Esophagus squamous epithelium (tissue), 5 donors: ENCODE results near the gene ZAP70. TPM values are rescaled to one million over a fixed set of nuclear protein-coding genes. Genes with fewer than 3 reads are reported as not detected.

Experiments used
- DNase-seq: peaks from one replicate; lab custom pipeline; 2025; lab: John Stamatoyannopoulos, UW
- H3K27ac ChIP-seq, 4 donors: fragments of 200-600 bp; sonication (generic); one replicate each; pipeline ENCODE4 v1.5.1; 2016 to 2019; ENCODE audit warnings: mild to moderate bottlenecking in 1 of 4
- H3K27me3 ChIP-seq, 4 donors: fragments of 200-600 bp; sonication (generic); 1 replicate in 3 of 4; 2 replicates in 1 of 4; pipeline versions ENCODE4 v1.5.1 to v1.6.0; 2017 to 2021; ENCODE audit warnings: antibody characterized with exemption in 1 of 4
- H3K36me3 ChIP-seq, 3 donors: fragments of 200-600 bp; sonication (generic); one replicate each; pipeline ENCODE4 v1.5.1; 2016 to 2019
- H3K4me1 ChIP-seq, 3 donors: fragments of 200-600 bp; sonication (generic); one replicate each; pipeline ENCODE4 v1.5.1; 2017 to 2019
- H3K4me3 ChIP-seq, 4 donors: fragments of 200-600 bp; sonication (generic); 1 replicate in 3 of 4; 2 replicates in 1 of 4; pipeline ENCODE4 v1.5.1; 2016 to 2019; ENCODE audit warnings: mild to moderate bottlenecking in 2 of 4, moderate library complexity in 1 of 4
- H3K9me3 ChIP-seq, 3 donors: fragments of 200-600 bp; sonication (generic); one replicate each; pipeline ENCODE4 v1.5.1; 2016 to 2019
- POLR2A ChIP-seq, 4 donors: fragments of 450-650 bp; IDR thresholded peaks; one replicate each; pipeline ENCODE4 v1.6.1; 2017; ENCODE audit warnings: antibody characterized with exemption in 4 of 4, mild to moderate bottlenecking in 4 of 4, moderate library complexity in 3 of 4
- WGBS, 2 donors: methylation state at CpG; one replicate each; pipeline ENCODE4 v1.1.5; 2018; 5-methylcytosine and 5-hydroxymethylcytosine counted together
- intact Hi-C: fragments of 100-400 bp; cut with DNase I; formaldehyde crosslinking; loops from one replicate; pipeline ENCODE4 v1.15.0; 2022
- total RNA-seq, 4 donors: library from RNA; depleted of rRNA; stranded (reverse); fragments of >200 nt; gene quantifications; one replicate each; pipeline ENCODE4 v1.1.0, GENCODE V29; 2016
- TF ChIP-seq, protein P1 (sequence below), 6 experiments: fragments of 450-650 bp in 4 of 6; fragments of 200-600 bp in 2 of 6; sonication (generic) in 2 of 6; IDR thresholded peaks; one replicate each; pipeline ENCODE4 v1.5.1; 2016 to 2019; ENCODE audit warnings: antibody characterized with exemption in 6 of 6, mild to moderate bottlenecking in 4 of 6, moderate library complexity in 4 of 6
- donor health status: DM: yes; HTN: yes; CAD: no.

Gene ZAP70
- total RNA-seq, 4 donors from 2014 or later = 2.2 to 7.8 (median 3.3) TPM

DNA sequence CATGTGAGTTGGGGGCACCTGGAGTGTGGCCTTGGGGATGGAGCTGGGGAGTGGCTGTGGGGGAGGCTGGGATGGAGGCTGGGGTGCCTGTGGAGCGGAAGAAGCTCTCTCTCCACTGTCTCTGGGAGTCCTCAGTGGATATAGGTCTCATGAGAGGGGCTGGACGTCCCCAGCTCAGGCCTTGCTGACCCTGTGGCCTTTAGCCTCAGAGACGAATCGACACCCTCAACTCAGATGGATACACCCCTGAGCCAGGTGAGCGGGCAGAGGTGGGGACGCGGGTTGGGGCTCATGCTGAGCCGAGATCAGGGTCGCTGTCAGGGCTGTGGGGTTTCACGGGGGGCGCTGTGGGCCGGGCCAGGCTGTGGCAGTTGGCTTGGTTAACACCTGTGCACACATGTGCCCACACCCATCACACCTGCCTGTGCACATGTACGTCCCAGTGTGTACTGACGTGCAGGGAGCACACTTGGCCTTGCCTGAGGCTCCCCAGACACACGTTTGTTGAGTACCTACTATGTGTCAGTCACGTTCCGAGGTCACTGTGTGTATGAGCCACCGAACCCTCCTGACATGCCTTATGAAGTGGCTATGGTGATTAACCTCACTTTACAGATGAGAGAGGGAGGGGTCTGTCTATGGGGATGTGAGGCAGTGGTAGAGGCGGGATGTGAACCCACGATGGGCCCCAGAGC is 20.1 kb downstream of the ZAP70 start:
- WGBS, 2 donors = 75 to 81% methylated on average over 4 to 15 of the region's 20 CpGs
- TF ChIP-seq, protein P1, sequence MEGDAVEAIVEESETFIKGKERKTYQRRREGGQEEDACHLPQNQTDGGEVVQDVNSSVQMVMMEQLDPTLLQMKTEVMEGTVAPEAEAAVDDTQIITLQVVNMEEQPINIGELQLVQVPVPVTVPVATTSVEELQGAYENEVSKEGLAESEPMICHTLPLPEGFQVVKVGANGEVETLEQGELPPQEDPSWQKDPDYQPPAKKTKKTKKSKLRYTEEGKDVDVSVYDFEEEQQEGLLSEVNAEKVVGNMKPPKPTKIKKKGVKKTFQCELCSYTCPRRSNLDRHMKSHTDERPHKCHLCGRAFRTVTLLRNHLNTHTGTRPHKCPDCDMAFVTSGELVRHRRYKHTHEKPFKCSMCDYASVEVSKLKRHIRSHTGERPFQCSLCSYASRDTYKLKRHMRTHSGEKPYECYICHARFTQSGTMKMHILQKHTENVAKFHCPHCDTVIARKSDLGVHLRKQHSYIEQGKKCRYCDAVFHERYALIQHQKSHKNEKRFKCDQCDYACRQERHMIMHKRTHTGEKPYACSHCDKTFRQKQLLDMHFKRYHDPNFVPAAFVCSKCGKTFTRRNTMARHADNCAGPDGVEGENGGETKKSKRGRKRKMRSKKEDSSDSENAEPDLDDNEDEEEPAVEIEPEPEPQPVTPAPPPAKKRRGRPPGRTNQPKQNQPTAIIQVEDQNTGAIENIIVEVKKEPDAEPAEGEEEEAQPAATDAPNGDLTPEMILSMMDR (IDR thresholded peaks at IDR 0.05) = no peak
- TF ChIP-seq POLR2A (IDR thresholded peaks at IDR 0.05) = no peak
- H3K9me3 ChIP-seq = peaks cover 0 to 10% (median 7%) of the 10 kb centered on the region in 3 donors
- DNase-seq = no peak
- H3K36me3 ChIP-seq = no peaks in the 10 kb centered on the region
- H3K4me3 ChIP-seq = no peak overlapping the region
- no peaks in the 10 kb centered on the region for H3K27me3 ChIP-seq
- no peak overlapping the region for H3K27ac ChIP-seq
- intact Hi-C loops = no loop called here
- peaks cover 0 to 5% (median 0%) of the 10 kb centered on the region in 3 donors for H3K4me1 ChIP-seq

DNA sequence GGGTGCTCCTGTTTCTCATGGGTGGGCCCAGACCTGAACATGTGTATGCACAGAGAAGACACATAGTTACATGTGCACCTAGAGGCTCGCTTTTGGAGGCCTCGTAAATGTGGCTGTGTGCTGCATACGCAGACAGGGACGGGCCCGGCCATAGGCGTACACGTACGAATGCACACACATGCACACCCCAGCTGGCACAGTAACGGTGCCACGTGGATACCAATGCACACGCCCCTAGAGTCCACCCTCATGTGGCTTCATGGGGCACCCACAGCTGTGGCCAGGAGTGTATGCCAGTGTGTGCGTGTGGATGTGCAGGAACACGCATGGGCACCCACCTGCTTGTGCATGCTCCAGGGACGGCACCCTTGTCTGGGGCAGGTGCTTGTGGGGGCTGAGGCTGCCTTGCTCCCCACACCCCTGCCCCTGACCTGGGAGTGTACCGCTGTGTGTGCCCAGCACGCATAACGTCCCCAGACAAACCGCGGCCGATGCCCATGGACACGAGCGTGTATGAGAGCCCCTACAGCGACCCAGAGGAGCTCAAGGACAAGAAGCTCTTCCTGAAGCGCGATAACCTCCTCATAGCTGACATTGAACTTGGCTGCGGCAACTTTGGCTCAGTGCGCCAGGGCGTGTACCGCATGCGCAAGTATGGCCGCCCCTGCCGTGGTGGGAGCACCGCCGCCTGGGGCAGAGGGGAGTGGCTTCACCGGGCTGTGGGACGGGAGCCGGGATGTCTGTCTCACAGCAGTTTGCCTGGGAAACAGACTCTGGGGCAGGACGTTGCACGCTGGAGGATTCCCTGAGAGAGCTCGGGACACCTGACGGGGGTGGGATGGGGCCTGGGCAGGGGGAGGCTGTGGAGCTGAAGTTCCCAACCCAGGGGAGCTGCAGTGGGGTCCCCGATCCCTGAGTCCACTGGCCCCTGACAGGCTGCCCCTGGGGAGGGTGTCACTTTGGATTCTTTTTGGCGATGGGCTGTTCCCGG is 21.0 kb downstream of the ZAP70 start:
- 79 to 88% methylated on average over 4 to 9 of the region's 44 CpGs for WGBS, 2 donors
- no peaks in the 10 kb centered on the region for H3K36me3 ChIP-seq
- H3K4me1 ChIP-seq = no peaks in the 10 kb centered on the region
- H3K27me3 ChIP-seq = no peaks in the 10 kb centered on the region
- no peak overlapping the region for H3K27ac ChIP-seq
- intact Hi-C loops = no loop called here
- peaks cover 0 to 10% (median 7%) of the 10 kb centered on the region in 3 donors for H3K9me3 ChIP-seq
- TF ChIP-seq POLR2A (IDR thresholded peaks at IDR 0.05) = no peak
- TF ChIP-seq, protein P1 (IDR thresholded peaks at IDR 0.05) = no peak
- DNase-seq = no peak
- no peak overlapping the region for H3K4me3 ChIP-seq

DNA sequence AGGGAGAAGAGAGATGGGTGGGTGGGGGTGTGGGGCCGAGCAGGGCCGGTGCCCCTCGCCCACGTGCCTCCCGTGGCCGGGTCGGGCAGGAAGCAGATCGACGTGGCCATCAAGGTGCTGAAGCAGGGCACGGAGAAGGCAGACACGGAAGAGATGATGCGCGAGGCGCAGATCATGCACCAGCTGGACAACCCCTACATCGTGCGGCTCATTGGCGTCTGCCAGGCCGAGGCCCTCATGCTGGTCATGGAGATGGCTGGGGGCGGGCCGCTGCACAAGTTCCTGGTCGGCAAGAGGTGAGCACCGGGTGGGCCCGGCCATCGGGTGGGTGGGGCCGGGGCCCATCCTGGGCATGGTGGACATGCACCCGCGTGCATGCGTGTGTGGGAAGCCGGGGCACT is 21.8 kb downstream of the ZAP70 start:
- peaks cover 0 to 6% (median 3%) of the 10 kb centered on the region in 3 donors for H3K9me3 ChIP-seq
- TF ChIP-seq, protein P1 (IDR thresholded peaks at IDR 0.05) = no peak
- no peak for TF ChIP-seq POLR2A (IDR thresholded peaks at IDR 0.05)
- WGBS, 2 donors = 92% methylated on average over 18 of the region's 29 CpGs; no CpG with 5 or more reads in 1 of the 2 donors
- H3K27me3 ChIP-seq = no peaks in the 10 kb centered on the region
- intact Hi-C loops = no loop called here
- DNase-seq = no peak
- H3K4me1 ChIP-seq = no peaks in the 10 kb centered on the region
- no peak overlapping the region for H3K4me3 ChIP-seq
- H3K27ac ChIP-seq = no peak overlapping the region
- H3K36me3 ChIP-seq = no peaks in the 10 kb centered on the region

DNA sequence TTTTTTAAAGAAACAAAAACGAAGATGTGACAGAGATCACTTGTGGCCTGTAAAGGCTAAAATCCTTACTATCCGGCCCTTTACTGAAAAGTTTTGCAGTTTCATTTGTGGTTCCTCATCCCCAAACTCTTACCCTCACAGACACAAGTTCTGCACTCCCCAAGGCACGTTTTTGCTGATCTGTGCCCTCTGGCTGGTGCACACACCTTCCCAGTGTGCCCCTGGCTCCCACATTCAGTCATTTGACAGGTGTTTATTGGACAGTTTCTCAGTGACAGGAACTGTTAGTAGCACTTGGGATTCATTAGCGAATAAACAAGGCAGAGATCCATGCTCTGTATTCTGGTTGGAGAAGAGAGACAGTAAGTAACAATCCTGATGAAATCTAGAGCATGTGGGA is 22.8 kb downstream of the ZAP70 start:
- 57 to 59% methylated on average over 4 of the region's 4 CpGs for WGBS, 2 donors
- no peaks in the 10 kb centered on the region for H3K27me3 ChIP-seq
- H3K27ac ChIP-seq = no peak overlapping the region
- no peaks in the 10 kb centered on the region for H3K36me3 ChIP-seq
- DNase-seq = no peak
- no peak overlapping the region for H3K4me3 ChIP-seq
- TF ChIP-seq POLR2A (IDR thresholded peaks at IDR 0.05) = no peak
- intact Hi-C loops = no loop called here
- peaks cover 0 to 8% (median 6%) of the 10 kb centered on the region in 3 donors for H3K4me1 ChIP-seq
- no peaks in the 10 kb centered on the region for H3K9me3 ChIP-seq

DNA sequence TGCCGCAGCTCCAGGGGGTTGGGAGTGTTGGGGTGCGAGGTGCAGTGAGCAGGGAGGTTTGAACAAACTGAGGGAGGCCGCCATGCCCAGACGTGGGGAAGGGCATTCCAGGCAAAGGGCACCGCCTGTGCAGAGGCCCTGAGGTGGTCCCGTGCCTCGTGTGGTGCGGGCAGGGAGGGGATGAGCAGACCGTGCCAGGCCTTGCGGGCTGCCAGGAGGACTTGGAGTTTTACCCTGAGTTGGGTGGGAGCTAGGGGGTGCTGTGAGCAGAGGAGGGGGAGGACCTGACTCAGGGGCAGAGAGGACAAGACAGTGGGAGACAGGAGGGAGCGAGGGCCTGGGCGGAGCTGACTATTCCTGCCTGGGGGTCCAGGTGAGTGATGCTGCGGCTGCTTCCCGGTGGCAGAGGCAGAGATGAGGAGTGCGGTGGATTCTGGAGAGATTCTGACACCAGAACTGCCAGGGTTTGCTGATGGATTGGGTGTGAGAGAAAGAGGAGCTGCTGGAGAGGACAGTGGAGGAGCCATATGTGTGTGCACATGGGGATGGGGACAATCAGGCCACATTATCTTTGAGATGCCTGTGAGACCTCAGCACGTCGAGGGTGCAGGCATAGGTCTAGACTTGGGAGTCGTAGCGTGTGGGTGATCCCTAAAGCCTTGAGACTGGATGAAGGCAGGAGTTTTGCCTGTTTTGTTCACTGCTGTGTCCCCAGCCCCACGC is 23.4 kb downstream of the ZAP70 start:
- no peak for TF ChIP-seq POLR2A (IDR thresholded peaks at IDR 0.05)
- TF ChIP-seq, protein P1 (IDR thresholded peaks at IDR 0.05) = no peak
- intact Hi-C loops = no loop called here
- Histone ChIP-seq H3K27me3 (no peaks in the 10 kb centered on the region), H3K4me1 (peaks cover 0 to 11% (median 7%) of the 10 kb centered on the region in 3 donors), H3K27ac (no peak overlapping the region), H3K36me3 (no peaks in the 10 kb centered on the region), H3K4me3 (no peak overlapping the region), H3K9me3 (no peaks in the 10 kb centered on the region)
- DNase-seq = no peak
- WGBS, 2 donors = 77% methylated on average over 16 to 17 of the region's 20 CpGs
